Chondrocyte (in vitro differentiated cells): ENCODE results near the gene GNRHR. TPM values are rescaled to one million over a fixed set of nuclear protein-coding genes. Genes with fewer than 3 reads are reported as not detected.

Source experiments
- DNase-seq: peaks from one replicate; pipeline ENCODE4 v3.0.0; 2021; ENCODE audit warnings: mixed read lengths, low spot score
- H3K27ac Mint-ChIP-seq: one replicate; pipeline ENCODE4 v1.8.0; 2021; ENCODE audit warnings: mild to moderate bottlenecking, moderate library complexity, mixed read lengths; ENCODE audit not compliant: unreplicated experiment
- H3K27me3 Mint-ChIP-seq: 2 replicates; pipeline ENCODE4 v1.8.0; 2021; ENCODE audit warnings: low read depth, mixed read lengths
- H3K36me3 Mint-ChIP-seq: 2 replicates; pipeline ENCODE4 v1.8.0; 2021; ENCODE audit warnings: low read depth, mixed read lengths
- H3K4me1 Mint-ChIP-seq: 2 replicates; pipeline ENCODE4 v1.8.0; 2021; ENCODE audit warnings: low read depth, mild to moderate bottlenecking, mixed read lengths
- H3K4me3 Mint-ChIP-seq: one replicate; pipeline ENCODE4 v1.8.0; 2021; ENCODE audit warnings: mild to moderate bottlenecking, moderate library complexity, mixed read lengths; ENCODE audit not compliant: unreplicated experiment
- H3K9me3 Mint-ChIP-seq: 2 replicates; pipeline ENCODE4 v1.8.0; 2021; ENCODE audit warnings: low read depth, mixed read lengths
- total RNA-seq: library from RNA; stranded (reverse); gene quantifications from 3 replicates; pipeline ENCODE4 v1.2.1, GENCODE V29; 2021
- TF ChIP-seq, protein P1 (sequence below): fragments of 200-600 bp; sonication (generic); IDR thresholded peaks from 2 replicates; pipeline ENCODE4 v1.5.0; 2021; ENCODE audit warnings: antibody characterized with exemption, mild to moderate bottlenecking, moderate library complexity

The GNRHR gene
- total RNA-seq, 1 donor from 2014 or later: not detected

DNA sequence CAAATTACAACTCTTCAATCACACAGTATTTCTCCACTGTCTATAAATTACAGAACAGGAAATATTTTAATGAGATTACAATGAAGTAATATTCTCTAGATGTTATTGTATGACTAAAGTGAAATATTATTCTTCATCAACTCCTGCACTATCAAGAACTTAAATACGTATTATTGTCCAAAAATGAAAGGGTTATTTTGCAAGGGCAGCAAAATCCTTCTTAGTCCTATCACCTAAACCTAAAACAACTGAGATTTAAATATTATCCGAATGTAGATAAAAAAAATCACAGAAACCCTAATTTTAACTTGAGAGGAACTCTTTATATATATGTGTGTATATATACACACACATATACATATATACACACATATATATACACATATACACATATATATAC is 58.1 kb downstream of the GNRHR start:
- no peak overlapping the region for H3K27ac Mint-ChIP-seq
- no peaks in the 10 kb centered on the region for H3K27me3 Mint-ChIP-seq
- DNase-seq: no peak
- peaks cover 20% of the 10 kb centered on the region for H3K4me1 Mint-ChIP-seq
- peaks cover 12% of the 10 kb centered on the region for H3K9me3 Mint-ChIP-seq
- TF ChIP-seq, protein P1, sequence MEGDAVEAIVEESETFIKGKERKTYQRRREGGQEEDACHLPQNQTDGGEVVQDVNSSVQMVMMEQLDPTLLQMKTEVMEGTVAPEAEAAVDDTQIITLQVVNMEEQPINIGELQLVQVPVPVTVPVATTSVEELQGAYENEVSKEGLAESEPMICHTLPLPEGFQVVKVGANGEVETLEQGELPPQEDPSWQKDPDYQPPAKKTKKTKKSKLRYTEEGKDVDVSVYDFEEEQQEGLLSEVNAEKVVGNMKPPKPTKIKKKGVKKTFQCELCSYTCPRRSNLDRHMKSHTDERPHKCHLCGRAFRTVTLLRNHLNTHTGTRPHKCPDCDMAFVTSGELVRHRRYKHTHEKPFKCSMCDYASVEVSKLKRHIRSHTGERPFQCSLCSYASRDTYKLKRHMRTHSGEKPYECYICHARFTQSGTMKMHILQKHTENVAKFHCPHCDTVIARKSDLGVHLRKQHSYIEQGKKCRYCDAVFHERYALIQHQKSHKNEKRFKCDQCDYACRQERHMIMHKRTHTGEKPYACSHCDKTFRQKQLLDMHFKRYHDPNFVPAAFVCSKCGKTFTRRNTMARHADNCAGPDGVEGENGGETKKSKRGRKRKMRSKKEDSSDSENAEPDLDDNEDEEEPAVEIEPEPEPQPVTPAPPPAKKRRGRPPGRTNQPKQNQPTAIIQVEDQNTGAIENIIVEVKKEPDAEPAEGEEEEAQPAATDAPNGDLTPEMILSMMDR: no peak
- peaks cover 22% of the 10 kb centered on the region for H3K36me3 Mint-ChIP-seq
- H3K4me3 Mint-ChIP-seq: no peak overlapping the region

DNA sequence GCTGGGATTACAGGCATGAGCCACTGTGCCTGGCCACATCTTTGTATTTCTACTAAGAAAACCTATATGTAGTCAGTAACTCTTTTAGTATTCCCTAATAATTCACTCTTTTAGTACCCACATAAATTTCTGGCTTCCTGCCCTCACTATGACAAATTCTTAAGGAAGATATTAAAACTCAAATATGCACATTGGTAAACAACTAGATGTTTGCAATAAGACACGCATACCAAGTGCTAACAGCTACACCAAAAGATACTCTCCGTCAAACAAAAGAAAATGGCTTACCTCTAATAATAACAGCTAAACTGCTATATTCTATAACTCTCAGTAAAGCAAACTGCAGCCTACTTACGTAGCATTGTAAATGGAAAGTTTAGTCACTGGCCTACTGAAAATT is 59.5 kb downstream of the GNRHR start:
- Mint-ChIP-seq H3K36me3 (peaks cover 25% of the 10 kb centered on the region), H3K9me3 (peaks cover 12% of the 10 kb centered on the region), H3K4me1 (peaks cover 14% of the 10 kb centered on the region), H3K27ac (no peak overlapping the region), H3K27me3 (no peaks in the 10 kb centered on the region), H3K4me3 (no peak overlapping the region)
- no peak for DNase-seq
- TF ChIP-seq, protein P1: no peak

DNA sequence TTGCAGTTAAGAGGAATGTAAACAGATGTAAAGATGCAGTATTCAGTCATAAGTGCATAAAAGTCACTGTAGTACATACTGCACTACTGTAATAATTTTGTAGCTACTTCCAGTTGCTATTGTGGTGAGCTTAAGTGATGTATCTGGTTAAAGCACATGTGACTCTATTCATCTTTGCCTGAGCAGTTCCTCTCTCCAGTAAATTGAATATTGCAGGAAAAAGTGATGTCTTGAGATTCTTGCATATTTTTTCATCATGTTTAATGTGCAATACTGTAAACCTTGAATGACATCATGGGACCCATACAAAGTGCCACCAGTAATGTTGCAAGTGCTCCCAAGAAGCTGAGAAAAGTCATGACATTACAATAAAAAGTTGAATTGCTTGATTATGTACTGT is 62.9 kb downstream of the GNRHR start:
- Mint-ChIP-seq H3K4me1 (peaks cover 13% of the 10 kb centered on the region), H3K9me3 (peaks cover 12% of the 10 kb centered on the region), H3K4me3 (no peak overlapping the region), H3K27me3 (no peaks in the 10 kb centered on the region), H3K27ac (no peak overlapping the region), H3K36me3 (peaks cover 25% of the 10 kb centered on the region)
- TF ChIP-seq, protein P1: no peak
- no peak for DNase-seq

Other genes with a start within 250 kb of the GNRHR start
- 9.7 to 16.3 TPM (median 11.0 TPM) in 3 replicates for gene CENPC, start 208.9 kb downstream of the GNRHR start, total RNA-seq
- not detected in 3 replicates for gene STAP1, start 195.7 kb downstream of the GNRHR start, total RNA-seq
- 61.7 to 78.5 TPM (median 68.0 TPM) in 3 replicates for gene UBA6, start 53.2 kb downstream of the GNRHR start, total RNA-seq
- gene TMPRSS11D, start 129.6 kb upstream of the GNRHR start, total RNA-seq: not detected in 3 replicates
- gene TMPRSS11A, start 209.1 kb upstream of the GNRHR start, total RNA-seq: not detected in 3 replicates